A673 (cell line): ENCODE results near the gene PCDHA2.

Experiments used
- CTCF ChIP-seq: fragments of 300-800, 200-600 bp; sonication (generic); conservative IDR thresholded peaks from 2 replicates; pipeline ENCODE4 v1.5.1; 2017; ENCODE audit warnings: low read depth, mild to moderate bottlenecking, antibody characterized with exemption, low read length, moderate library complexity, mixed read lengths
- EZH2 ChIP-seq: fragments of 200-600 bp; sonication (generic); IDR thresholded peaks from 2 replicates; pipeline ENCODE4 v1.6.1; 2017; ENCODE audit warnings: borderline replicate concordance, low read depth, mild to moderate bottlenecking, mixed read lengths, antibody characterized with exemption, low read length; ENCODE audit not compliant: poor library complexity, severe bottlenecking

DNA sequence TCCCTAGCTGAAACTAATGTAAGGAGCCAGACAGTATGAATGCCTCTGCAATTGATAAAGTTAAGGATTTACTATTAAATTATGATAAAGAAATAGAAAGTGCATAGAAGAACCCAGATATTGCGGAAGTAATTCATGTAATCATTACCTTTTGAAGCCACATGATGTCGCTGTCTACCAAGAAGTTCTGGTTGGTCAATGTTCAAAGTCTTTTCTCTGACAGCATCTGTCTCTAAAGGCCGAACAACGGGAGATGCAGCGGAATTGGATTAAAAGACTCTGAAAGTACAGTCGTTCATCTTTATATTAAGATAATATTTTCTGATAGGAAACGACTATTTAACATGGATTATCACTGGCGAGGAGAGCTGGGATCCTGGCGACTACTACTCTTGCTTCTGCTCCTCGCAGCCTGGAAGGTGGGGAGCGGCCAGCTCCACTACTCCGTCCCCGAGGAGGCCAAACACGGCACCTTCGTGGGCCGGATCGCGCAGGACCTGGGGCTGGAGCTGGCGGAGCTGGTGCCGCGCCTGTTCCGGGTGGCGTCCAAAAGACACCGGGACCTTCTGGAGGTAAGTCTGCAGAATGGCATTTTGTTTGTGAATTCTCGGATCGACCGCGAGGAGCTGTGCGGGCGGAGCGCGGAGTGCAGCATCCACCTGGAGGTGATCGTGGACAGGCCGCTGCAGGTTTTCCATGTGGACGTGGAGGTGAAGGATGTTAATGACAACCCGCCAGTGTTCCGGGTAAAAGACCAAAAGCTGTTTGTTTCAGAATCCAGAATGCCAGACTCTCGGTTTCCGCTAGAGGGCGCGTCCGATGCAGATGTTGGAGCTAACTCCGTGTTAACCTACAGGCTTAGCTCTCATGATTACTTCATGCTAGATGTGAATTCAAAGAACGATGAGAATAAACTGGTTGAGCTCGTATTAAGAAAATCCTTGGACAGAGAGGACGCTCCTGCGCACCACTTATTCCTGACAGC lies 46.6 kb downstream of the PCDHA2 start, which contains the start of gene PCDHA8:
- no peak for TF ChIP-seq EZH2
- peak; percentile 71 for TF ChIP-seq CTCF
